SU-DHL-6 (cell line): Measurements from ENCODE around the gene RNF212.

Experiments used
- CTCF ChIP-seq: fragments of 200-600 bp; sonication (generic); IDR thresholded peaks from one replicate; pipeline ENCODE4 v1.5.1; 2017; ENCODE audit warnings: antibody characterized with exemption, mild to moderate bottlenecking, low read length, moderate library complexity; ENCODE audit not compliant: insufficient read depth, poor library complexity, severe bottlenecking
- EZH2phosphoT487 ChIP-seq: fragments of 200-600 bp; sonication (generic), shearing (Covaris generic); conservative IDR thresholded peaks from 2 replicates; pipeline ENCODE4 v1.6.1; 2018; ENCODE audit warnings: mild to moderate bottlenecking, antibody characterized with exemption, low read length, moderate library complexity, mixed read lengths

GRCh38 chr4:1115528-1116293 lies 2.3 kb upstream of the RNF212 start:
- TF ChIP-seq CTCF: no peak
- TF ChIP-seq EZH2phosphoT487: no peak
